Measurements from ENCODE around the gene COL4A5. TPM values are rescaled to one million over a fixed set of nuclear protein-coding genes. Genes with fewer than 3 reads are reported as not detected.

COL4A5 gene
- total and polyA plus RNA-seq, 2 of the 8 experiments (the other 6 are each of a cell fraction or from before 2014, with no cell fraction given), result 24.9 to 30.2 TPM

GRCh38 chrX:108726748-108727147 is 287.1 kb downstream of the COL4A5 start:
- no peak overlapping the region for H3K4me2 ChIP-seq (ENCODE audit: insufficient read depth in 1 of 2, low read depth in 2 of 2, low read length in 2 of 2)
- WGBS, 2 experiments (ENCODE audit: extremely low coverage in 1 of 2, insufficient coverage in 1 of 2, insufficient read length in 1 of 2, insufficient replicate concordance in 2 of 2, low coverage in 1 of 2, low lambda C conversion rate in 2 of 2, missing lambda C conversion rate in 1 of 2), result 86% methylated on average over 3 of the region's 3 CpGs; no CpG with 5 or more reads in 1 of the 2 experiments
- no peak overlapping the region for H2BK5ac ChIP-seq (ENCODE audit: low read depth, low read length)
- ChIA-PET POLR2A (ENCODE audit: partially characterized antibody) (no interaction called here), CTCF (ENCODE audit: partially characterized antibody) (interaction anchor here (1.6 kb wide), 1 partner anchor 8 kb away, joined by 7 read pairs; no protein-coding TSS in a partner anchor)
- no peak overlapping the region for H3K9ac ChIP-seq (replicated peaks in 1 of 4; ENCODE audit: extremely low read depth in 1 of 4, low read depth in 3 of 4, low read length in 3 of 4)
- no peak overlapping the region for H2BK20ac ChIP-seq (ENCODE audit: low read length)
- no peak overlapping the region for H2BK120ac ChIP-seq (replicated peaks; ENCODE audit: low read depth, low read length)
- no peaks in the 10 kb centered on the region for H3K79me1 ChIP-seq (ENCODE audit: low read depth, low read length)
- H3K36me3 ChIP-seq (ENCODE audit: control insufficient read depth in 2 of 4, insufficient read depth in 4 of 4, low read length in 3 of 4), result no peaks in the 10 kb centered on the region; a peak in 1 of 8 replicates
- no peaks in the 10 kb centered on the region for H3K9me3 ChIP-seq (ENCODE audit: insufficient read depth in 2 of 2, low read depth in 1 of 2, low read length in 1 of 2)
- no peaks in the 10 kb centered on the region for H3K23me2 ChIP-seq (ENCODE audit: low read depth, low read length)
- no peak overlapping the region for H2AFZ ChIP-seq (ENCODE audit: low read length)
- H4K8ac ChIP-seq (ENCODE audit: extremely low read depth, insufficient read depth, low read length), result no peak overlapping the region
- peak overlapping the region; percentile 68; the same call in 1 of the 2 replicates for H2BK12ac ChIP-seq (ENCODE audit: low read depth, low read length)
- DNase-seq (ENCODE audit: low read depth in 1 of 2, low spot score in 2 of 2) (no peak), FAIRE-seq (no peak)
- no peak overlapping the region for H2BK15ac ChIP-seq (ENCODE audit: low read length)
- no peak overlapping the region for H4K91ac ChIP-seq (replicated peaks; ENCODE audit: insufficient read length, low read length)
- no peak overlapping the region for H3K27ac ChIP-seq (ENCODE audit: low read depth, low read length)
- H3K18ac ChIP-seq (ENCODE audit: extremely low read depth, low read length), result no peak overlapping the region
- peaks cover 0 to 7% of the 10 kb centered on the region in 2 experiments; a peak in 2 of 4 replicates for H3K79me2 ChIP-seq (ENCODE audit: control insufficient read depth in 1 of 2, insufficient read depth in 2 of 2, low read length in 2 of 2)
- H4K20me1 ChIP-seq (replicated peaks in 1 of 2; ENCODE audit: control insufficient read depth in 1 of 2, insufficient read depth in 2 of 2, low read length in 2 of 2), result no peaks in the 10 kb centered on the region
- H3K23ac ChIP-seq (ENCODE audit: insufficient read length), result no peak overlapping the region
- no peak overlapping the region for H3K4me3 ChIP-seq (ENCODE audit: extremely low read depth in 1 of 4, insufficient read depth in 2 of 4, low read depth in 3 of 4, low read length in 4 of 4)
- no peak overlapping the region for H3K4ac ChIP-seq (replicated peaks; ENCODE audit: insufficient read length, low read depth, low read length)
- H2AK5ac ChIP-seq (ENCODE audit: low read depth, low read length), result no peak overlapping the region
- H3K14ac ChIP-seq (ENCODE audit: insufficient read length), result no peak overlapping the region
- H3K56ac ChIP-seq (replicated peaks; ENCODE audit: insufficient read length, low read depth, low read length), result no peak overlapping the region
- no peak overlapping the region for H4K5ac ChIP-seq (ENCODE audit: insufficient read length, low read depth, low read length)
- H3K27me3 ChIP-seq (replicated peaks in 1 of 4; ENCODE audit: control insufficient read depth in 3 of 4, extremely low read depth in 1 of 4, insufficient read depth in 3 of 4, low read length in 3 of 4), result no peaks in the 10 kb centered on the region
- H3K4me1 ChIP-seq (replicated peaks in 1 of 4; ENCODE audit: control insufficient read depth in 3 of 4, insufficient read depth in 4 of 4, low read length in 3 of 4), result peaks cover 2 to 15% (median 5%) of the 10 kb centered on the region in 4 experiments; a peak in 4 of 7 replicates
- TF ChIP-seq CHD1 (IDR thresholded peaks at IDR 0.05; ENCODE audit: low read depth, low read length), result no peak
- no peak for TF ChIP-seq POLR2A (IDR thresholded peaks at IDR 0.05; ENCODE audit: control extremely low read depth in 1 of 2, low read depth in 2 of 2, low read length in 2 of 2)
- no peak for TF ChIP-seq SP4 (IDR thresholded peaks at IDR 0.05; ENCODE audit: low read length)
- no peak for TF ChIP-seq RXRA (IDR thresholded peaks at IDR 0.05; ENCODE audit: insufficient read depth, low read depth, low read length)
- TF ChIP-seq BCL11A (IDR thresholded peaks at IDR 0.05; ENCODE audit: low read depth in 2 of 2, low read length in 2 of 2), result no peak
- TF ChIP-seq TAF1 (IDR thresholded peaks at IDR 0.05; ENCODE audit: low read depth, low read length), result no peak
- no peak for TF ChIP-seq CBX5 (IDR thresholded peaks at IDR 0.05; ENCODE audit: low read depth, low read length)
- TF ChIP-seq JUN (IDR thresholded peaks at IDR 0.05; ENCODE audit: low read depth, low read length), result no peak
- no peak for TF ChIP-seq BACH1 (IDR thresholded peaks at IDR 0.05; ENCODE audit: low read length)
- no peak for TF ChIP-seq CHD2 (IDR thresholded peaks at IDR 0.05; ENCODE audit: low read length)
- TF ChIP-seq POU5F1 (IDR thresholded peaks at IDR 0.05; ENCODE audit: low read depth, low read length), result no peak
- no peak for TF ChIP-seq SAP30 (IDR thresholded peaks at IDR 0.05; ENCODE audit: insufficient read depth, insufficient replicate concordance, low read length)
- no peak for TF ChIP-seq SIRT6 (IDR thresholded peaks at IDR 0.05; ENCODE audit: low read length)
- no peak for TF ChIP-seq EP300 (IDR thresholded peaks at IDR 0.05; ENCODE audit: borderline replicate concordance in 1 of 2, low read depth in 2 of 2, low read length in 2 of 2)
- no peak for TF ChIP-seq MAFK (IDR thresholded peaks at IDR 0.05; ENCODE audit: low read depth, low read length)
- TF ChIP-seq PHF8 (conservative IDR thresholded peaks at IDR 0.05; ENCODE audit: low read depth, low read length), result no peak

All from H1 (cell line).